Activated CD4-positive, alpha-beta memory T cell treated with anti-CD3 and anti-CD28 coated beads for 36 hours (primary cell): ENCODE results near the gene SH3RF3. TPM values are rescaled to one million over a fixed set of nuclear protein-coding genes. Genes with fewer than 3 reads are reported as not detected.

Source experiments
- CTCF ChIA-PET: fragments of 350-600 bp; sonication (Branson Sonifier 250); formaldehyde crosslinking; loops from one replicate; lab custom pipeline; 2021; ENCODE audit warnings: antibody characterized with exemption, inconsistent platforms; lab: Charles Lee
- POLR2A ChIA-PET: fragments of 350-600 bp; sonication (Branson Sonifier 250); formaldehyde crosslinking; loops from one replicate; lab custom pipeline; 2021; ENCODE audit warnings: antibody characterized with exemption; lab: Charles Lee
- DNase-seq: peaks from one replicate; pipeline ENCODE4 v3.0.0-alpha.2; 2020
- H3K27ac Mint-ChIP-seq: one replicate; pipeline ENCODE4 v1.8.0; 2021; ENCODE audit warnings: mixed read lengths
- H3K27me3 Mint-ChIP-seq: one replicate; pipeline ENCODE4 v1.8.0; 2021; ENCODE audit warnings: mixed read lengths
- H3K36me3 Mint-ChIP-seq: one replicate; pipeline ENCODE4 v1.8.0; 2021; ENCODE audit warnings: mixed read lengths
- H3K4me1 Mint-ChIP-seq: one replicate; pipeline ENCODE4 v1.8.0; 2021; ENCODE audit warnings: low read depth, mixed read lengths
- H3K4me3 Mint-ChIP-seq: one replicate; pipeline ENCODE4 v1.8.0; 2021; ENCODE audit warnings: mild to moderate bottlenecking, mixed read lengths
- H3K9me3 Mint-ChIP-seq: one replicate; pipeline ENCODE4 v1.8.0; 2021; ENCODE audit warnings: mixed read lengths
- intact Hi-C: fragments of 100-400 bp; cut with micrococcal nuclease; formaldehyde crosslinking; loops from one replicate; pipeline ENCODE4 v1.15.1; 2023
- total RNA-seq, 2 experiments: library from RNA; stranded (reverse); gene quantifications; one replicate each; pipeline ENCODE4 v1.2.3, GENCODE V29; 2021

Gene SH3RF3
- total RNA-seq, 2 experiments from 2014 or later, result 0.33 to 0.34 TPM

GRCh38 chr2:109423556-109424359, 294.8 kb downstream of the SH3RF3 start:
- no peaks in the 10 kb centered on the region for H3K36me3 Mint-ChIP-seq
- POLR2A ChIA-PET, result no interaction called here
- intact Hi-C loops, result no loop called here
- H3K4me3 Mint-ChIP-seq, result no peak overlapping the region
- no peak for DNase-seq
- CTCF ChIA-PET, result interaction anchor here (2.2 kb wide), 1 partner anchor 86 kb away, joined by 6 read pairs; no protein-coding TSS in a partner anchor
- H3K27ac Mint-ChIP-seq, result no peak overlapping the region
- no peaks in the 10 kb centered on the region for H3K9me3 Mint-ChIP-seq
- no peaks in the 10 kb centered on the region for H3K27me3 Mint-ChIP-seq
- no peaks in the 10 kb centered on the region for H3K4me1 Mint-ChIP-seq

DNA sequence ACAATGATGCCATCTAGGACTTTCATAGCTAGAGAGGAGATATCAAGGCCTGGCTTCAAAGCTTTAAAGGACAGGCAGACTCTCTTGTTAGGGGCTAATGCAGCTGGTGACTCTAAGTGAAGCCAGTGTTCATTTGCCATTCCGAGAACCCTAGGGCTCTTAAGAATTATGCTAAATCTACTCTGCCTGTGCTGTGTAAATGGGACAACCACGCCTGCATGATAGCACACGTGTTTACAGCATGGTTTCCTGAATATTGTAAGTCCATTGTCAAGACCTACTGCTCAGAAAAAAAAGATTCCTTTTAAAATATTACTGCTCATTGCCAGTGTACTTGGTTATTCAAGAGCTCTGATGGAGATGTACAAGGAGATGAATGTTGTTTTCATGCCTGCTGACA, 296.4 kb downstream of the SH3RF3 start:
- CTCF ChIA-PET, result interaction anchor here (2.2 kb wide), 1 partner anchor 85 kb away, joined by 6 read pairs; no protein-coding TSS in a partner anchor
- no peak for DNase-seq
- Mint-ChIP-seq H3K36me3 (no peaks in the 10 kb centered on the region), H3K4me3 (no peak overlapping the region), H3K27ac (no peak overlapping the region), H3K9me3 (no peaks in the 10 kb centered on the region), H3K4me1 (no peaks in the 10 kb centered on the region), H3K27me3 (no peaks in the 10 kb centered on the region)
- intact Hi-C loops, result no loop called here
- POLR2A ChIA-PET, result no interaction called here

GRCh38 chr2:109427661-109428091, 298.7 kb downstream of the SH3RF3 start:
- CTCF ChIA-PET, result no interaction called here
- no peaks in the 10 kb centered on the region for H3K27me3 Mint-ChIP-seq
- no peaks in the 10 kb centered on the region for H3K9me3 Mint-ChIP-seq
- DNase-seq, result no peak
- intact Hi-C loops, result no loop called here
- H3K36me3 Mint-ChIP-seq, result no peaks in the 10 kb centered on the region
- POLR2A ChIA-PET, result no interaction called here
- H3K4me3 Mint-ChIP-seq, result no peak overlapping the region
- H3K4me1 Mint-ChIP-seq, result no peaks in the 10 kb centered on the region
- no peak overlapping the region for H3K27ac Mint-ChIP-seq

DNA sequence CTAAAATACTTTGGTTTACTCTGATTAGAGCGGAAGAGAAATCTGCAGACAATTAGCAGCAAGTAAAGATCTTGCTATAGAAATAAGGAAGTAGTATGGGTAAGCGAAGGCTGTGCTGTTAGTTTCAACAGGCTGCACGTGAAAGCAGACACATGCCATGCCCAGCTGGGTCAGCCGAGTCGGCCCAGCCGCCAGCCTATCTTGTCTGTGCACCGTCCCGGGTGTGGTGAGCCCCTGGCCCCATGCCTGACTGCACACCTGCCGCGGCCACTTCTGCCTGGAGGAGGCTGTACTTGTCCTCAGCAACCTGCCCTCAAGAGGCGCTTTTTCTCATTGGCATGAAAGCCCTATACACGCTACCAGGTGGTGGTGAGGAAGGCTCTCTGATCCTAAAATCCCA, 299.3 kb downstream of the SH3RF3 start:
- no peak for DNase-seq
- Mint-ChIP-seq H3K27me3 (no peaks in the 10 kb centered on the region), H3K4me3 (no peak overlapping the region), H3K4me1 (no peaks in the 10 kb centered on the region), H3K9me3 (no peaks in the 10 kb centered on the region), H3K36me3 (no peaks in the 10 kb centered on the region), H3K27ac (no peak overlapping the region)
- intact Hi-C loops, result no loop called here
- ChIA-PET CTCF (no interaction called here), POLR2A (no interaction called here)

DNA sequence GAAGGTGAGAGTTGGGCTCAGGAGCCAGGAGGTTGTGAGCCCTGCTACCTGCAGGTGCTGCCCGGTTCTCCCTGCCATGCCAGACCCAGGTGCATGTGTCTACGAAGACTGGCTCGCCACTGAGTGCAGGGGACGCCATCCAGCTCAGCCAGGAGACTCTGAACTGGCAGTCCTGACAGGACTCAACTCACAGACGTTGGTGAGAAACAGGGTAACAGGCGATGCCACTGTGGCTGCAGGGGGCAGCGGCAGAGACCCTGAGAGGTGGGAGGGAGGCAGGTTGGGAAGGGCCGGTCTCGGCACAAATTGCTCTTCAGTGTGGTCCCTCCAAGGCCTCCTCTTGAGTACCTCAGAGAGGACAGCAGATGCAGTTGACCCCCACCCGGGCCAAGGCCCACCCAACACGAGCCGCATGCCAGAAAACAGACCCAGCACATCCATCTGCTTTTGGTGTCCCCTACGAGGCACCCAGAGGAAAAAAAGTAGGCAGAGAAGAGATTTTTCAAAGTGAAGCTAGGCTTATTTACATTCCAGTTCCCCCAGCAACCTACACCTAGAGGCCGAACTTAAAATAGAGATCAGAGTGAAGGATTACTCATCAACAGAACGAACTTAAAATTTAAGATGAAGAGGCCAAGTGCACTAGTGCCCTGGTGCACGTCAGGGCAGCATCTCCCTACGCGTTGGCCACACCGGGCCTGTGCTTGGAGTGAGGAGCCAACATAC, 300.0 kb downstream of the SH3RF3 start:
- Mint-ChIP-seq H3K27ac (no peak overlapping the region), H3K36me3 (no peaks in the 10 kb centered on the region), H3K9me3 (no peaks in the 10 kb centered on the region), H3K4me1 (no peaks in the 10 kb centered on the region), H3K4me3 (no peak overlapping the region), H3K27me3 (no peaks in the 10 kb centered on the region)
- ChIA-PET POLR2A (no interaction called here), CTCF (no interaction called here)
- DNase-seq, result no peak
- intact Hi-C loops, result no loop called here

GRCh38 chr2:109429567-109430328, 300.7 kb downstream of the SH3RF3 start:
- POLR2A ChIA-PET, result no interaction called here
- Mint-ChIP-seq H3K9me3 (no peaks in the 10 kb centered on the region), H3K27me3 (no peaks in the 10 kb centered on the region), H3K27ac (no peak overlapping the region), H3K36me3 (no peaks in the 10 kb centered on the region), H3K4me3 (no peak overlapping the region), H3K4me1 (no peaks in the 10 kb centered on the region)
- intact Hi-C loops, result no loop called here
- no peak for DNase-seq
- CTCF ChIA-PET, result no interaction called here

DNA sequence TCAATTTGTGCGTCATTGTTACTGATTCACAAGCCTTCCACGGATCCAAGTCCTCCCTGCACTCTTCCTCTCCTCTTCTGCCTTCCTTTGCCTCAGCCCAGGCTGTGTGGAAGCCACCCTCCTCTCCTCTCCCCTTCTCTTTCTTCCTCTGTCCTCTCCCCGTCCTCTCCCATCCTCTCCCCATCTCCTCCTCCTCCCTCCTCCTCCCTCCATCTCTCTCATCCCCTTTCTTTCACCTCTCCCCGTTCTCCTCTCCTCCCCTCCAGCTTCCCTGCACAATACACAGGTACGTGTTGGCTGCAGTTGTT, 301.3 kb downstream of the SH3RF3 start:
- Mint-ChIP-seq H3K4me3 (no peak overlapping the region), H3K36me3 (no peaks in the 10 kb centered on the region), H3K9me3 (no peaks in the 10 kb centered on the region), H3K27ac (no peak overlapping the region), H3K4me1 (no peaks in the 10 kb centered on the region), H3K27me3 (no peaks in the 10 kb centered on the region)
- CTCF ChIA-PET, result no interaction called here
- intact Hi-C loops, result no loop called here
- POLR2A ChIA-PET, result no interaction called here
- no peak for DNase-seq

DNA sequence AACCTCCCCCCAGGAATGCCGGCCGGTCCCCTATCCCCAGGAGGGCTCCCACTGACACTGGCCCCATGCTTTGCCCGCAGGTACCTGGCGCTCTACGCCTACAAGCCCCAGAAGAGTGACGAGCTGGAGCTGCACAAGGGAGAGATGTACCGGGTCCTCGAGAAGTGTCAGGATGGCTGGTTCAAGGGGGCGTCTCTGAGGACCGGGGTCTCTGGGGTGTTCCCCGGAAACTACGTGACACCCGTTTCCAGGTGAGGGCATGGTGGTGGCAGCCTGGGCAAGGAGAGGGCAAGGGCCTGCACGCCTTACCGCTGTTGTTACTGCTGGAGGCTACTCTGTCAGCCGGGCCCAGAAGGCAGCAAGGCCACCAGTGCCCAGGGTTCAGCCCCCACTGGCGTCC, 303.4 kb downstream of the SH3RF3 start:
- Mint-ChIP-seq H3K4me1 (no peaks in the 10 kb centered on the region), H3K27me3 (no peaks in the 10 kb centered on the region), H3K9me3 (no peaks in the 10 kb centered on the region), H3K27ac (no peak overlapping the region), H3K36me3 (no peaks in the 10 kb centered on the region), H3K4me3 (no peak overlapping the region)
- intact Hi-C loops, result no loop called here
- no peak for DNase-seq
- ChIA-PET CTCF (no interaction called here), POLR2A (no interaction called here)

DNA sequence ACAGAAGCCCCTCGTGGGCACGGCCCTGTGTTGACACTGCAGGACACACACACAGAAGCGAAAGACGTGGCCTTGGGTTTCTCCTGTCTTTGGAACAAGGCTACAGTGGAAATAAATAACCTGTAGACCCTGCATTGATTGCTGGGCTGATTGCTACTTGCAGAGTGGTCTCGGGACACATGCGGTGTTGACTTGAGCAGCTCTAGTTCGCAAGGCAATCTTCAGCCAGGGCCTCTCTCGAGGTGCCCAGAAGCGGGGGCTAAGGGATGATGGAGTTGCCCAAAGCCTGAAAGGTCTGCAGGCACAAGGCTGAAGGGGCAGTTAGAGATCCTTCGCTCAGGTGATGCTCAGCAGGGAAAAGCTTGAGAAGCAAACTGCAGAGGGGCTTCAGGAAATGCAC, 304.5 kb downstream of the SH3RF3 start:
- H3K4me3 Mint-ChIP-seq, result no peak overlapping the region
- ChIA-PET CTCF (no interaction called here), POLR2A (no interaction called here)
- intact Hi-C loops, result no loop called here
- no peaks in the 10 kb centered on the region for H3K4me1 Mint-ChIP-seq
- no peaks in the 10 kb centered on the region for H3K27me3 Mint-ChIP-seq
- no peaks in the 10 kb centered on the region for H3K36me3 Mint-ChIP-seq
- DNase-seq, result no peak
- H3K9me3 Mint-ChIP-seq, result no peaks in the 10 kb centered on the region
- no peak overlapping the region for H3K27ac Mint-ChIP-seq

GRCh38 chr2:109433926-109434325, 304.9 kb downstream of the SH3RF3 start:
- Mint-ChIP-seq H3K9me3 (no peaks in the 10 kb centered on the region), H3K4me3 (no peak overlapping the region), H3K27me3 (no peaks in the 10 kb centered on the region), H3K27ac (no peak overlapping the region), H3K4me1 (no peaks in the 10 kb centered on the region), H3K36me3 (no peaks in the 10 kb centered on the region)
- intact Hi-C loops, result no loop called here
- POLR2A ChIA-PET, result no interaction called here
- CTCF ChIA-PET, result no interaction called here
- no peak for DNase-seq

DNA sequence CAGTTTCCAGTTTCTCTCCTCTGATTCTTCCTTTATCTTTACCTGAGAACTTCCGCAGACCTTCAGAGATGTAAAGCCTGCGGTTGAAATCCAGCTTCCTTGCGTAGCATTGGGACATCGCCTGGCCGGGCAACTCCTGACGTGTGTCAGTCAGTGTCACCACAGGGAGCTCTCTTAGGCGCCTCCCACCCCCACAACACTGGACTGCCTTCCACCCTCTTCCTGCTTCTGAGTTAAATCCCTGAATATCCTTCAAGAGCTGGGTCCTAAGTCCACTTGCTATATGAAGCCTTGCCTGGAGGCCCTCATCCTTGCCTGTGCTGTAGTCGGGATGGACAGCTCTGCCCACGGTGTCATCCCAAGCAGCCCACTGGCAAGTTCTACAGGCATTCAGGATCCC, 305.3 kb downstream of the SH3RF3 start:
- intact Hi-C loops, result no loop called here
- DNase-seq, result no peak
- POLR2A ChIA-PET, result no interaction called here
- no peaks in the 10 kb centered on the region for H3K36me3 Mint-ChIP-seq
- H3K4me1 Mint-ChIP-seq, result no peaks in the 10 kb centered on the region
- H3K9me3 Mint-ChIP-seq, result no peaks in the 10 kb centered on the region
- CTCF ChIA-PET, result no interaction called here
- H3K27me3 Mint-ChIP-seq, result no peaks in the 10 kb centered on the region
- H3K4me3 Mint-ChIP-seq, result no peak overlapping the region
- H3K27ac Mint-ChIP-seq, result no peak overlapping the region

- DNase-seq, result no peak
- intact Hi-C loops, result no loop called here
- Mint-ChIP-seq H3K27me3 (no peaks in the 10 kb centered on the region), H3K27ac (no peak overlapping the region), H3K4me1 (no peaks in the 10 kb centered on the region), H3K9me3 (no peaks in the 10 kb centered on the region), H3K4me3 (no peak overlapping the region), H3K36me3 (peaks cover 3% of the 10 kb centered on the region)
- POLR2A ChIA-PET, result no interaction called here
- CTCF ChIA-PET, result no interaction called here
Observed at GRCh38 chr2:109435066-109435690, 306.2 kb downstream of the SH3RF3 start.
